HCT116 (cell line): Measurements from ENCODE around the gene MBP. TPM values are rescaled to one million over a fixed set of nuclear protein-coding genes. Genes with fewer than 3 reads are reported as not detected.
A peak's percentile ranks its signal among the peaks of the same experiment; 100 is the strongest.

Source experiments
- ATAC-seq: fragments of 200-7000 bp; cut with Tn5 transposase; 2 replicates; pipeline ENCODE4 v1.9.1; 2020; ENCODE audit warnings: mild to moderate bottlenecking, moderate library complexity
- BruUV-seq: library from RNA; stranded (reverse); fragments of 400-500 nt; replicated peaks from 2 replicates; lab custom pipeline; 2021; lab: Mats Ljungman, UMichigan
- CTCF ChIA-PET: fragments of 300-600 bp; sonication (Branson Sonifier 250); formaldehyde crosslinking; loops from one replicate; lab custom pipeline; 2021; ENCODE audit warnings: antibody characterized with exemption; lab: Charles Lee
- POLR2A ChIA-PET: fragments of 300-600, 350-600 bp; sonication (Branson Sonifier 250); formaldehyde crosslinking; loops from one replicate; lab custom pipeline; 2021; ENCODE audit warnings: antibody characterized with exemption; lab: Charles Lee
- RAD21 ChIA-PET, 2 experiments: fragments of 300-600 bp; sonication (Branson Sonifier 250); formaldehyde crosslinking; loops; one replicate each; lab custom pipeline; 2023; ENCODE audit warnings: low total read pairs in 2 of 2; ENCODE audit not compliant: uncharacterized antibody in 2 of 2, unreplicated experiment in 2 of 2, low non-redundant PET in 1 of 2; lab: Charles Lee
- DNase-seq: peaks from one replicate; pipeline ENCODE4 v3.0.0-alpha.2; 2010; ENCODE audit warnings: low read depth, low spot score
- H2AFZ ChIP-seq: fragments of 200-600 bp; shearing (Covaris generic), sonication (generic); 2 replicates; pipeline ENCODE4 v1.6.1; 2017; ENCODE audit warnings: low read depth, mixed run types, mixed read lengths, antibody characterized with exemption, low read length; ENCODE audit not compliant: poor library complexity, severe bottlenecking
- H3K27ac ChIP-seq: 2 replicates; pipeline ENCODE4 v1.5.1; 2012; ENCODE audit warnings: low read depth, low read length
- H3K27me3 ChIP-seq: fragments of 200-600 bp; sonication (generic); 2 replicates; pipeline ENCODE4 v1.6.1; 2016; ENCODE audit warnings: mixed run types, low read length, mixed read lengths; ENCODE audit not compliant: insufficient read depth
- H3K36me3 ChIP-seq, 2 experiments: fragments of 200-500 bp in 1 of 2; fragments of 200-600 bp in 1 of 2; sonication (Bioruptor generic) in 1 of 2; sonication (generic) in 1 of 2; 2 replicates each; pipeline versions ENCODE4 v1.5.1 to v1.6.1; 2014 to 2016; ENCODE audit warnings: low read length in 2 of 2, inconsistent platforms in 1 of 2, mixed read lengths in 1 of 2, mixed run types in 1 of 2; ENCODE audit not compliant: insufficient read depth in 2 of 2, control insufficient read depth in 1 of 2
- H3K4me1 ChIP-seq, 2 experiments: fragments of 200-600 bp in 1 of 2; sonication (generic) in 1 of 2; 2 replicates each; pipeline versions ENCODE4 v1.5.1 to v1.6.1; 2012 to 2017; ENCODE audit warnings: low read length in 2 of 2, inconsistent platforms in 1 of 2, mild to moderate bottlenecking in 1 of 2, mixed read lengths in 1 of 2, mixed run types in 1 of 2, moderate library complexity in 1 of 2; ENCODE audit not compliant: insufficient read depth in 2 of 2, control insufficient read depth in 1 of 2
- H3K4me2 ChIP-seq: fragments of 200-600 bp; sonication (generic); 2 replicates; pipeline ENCODE4 v1.6.1; 2017; ENCODE audit warnings: mixed run types, low read length, mixed read lengths
- H3K4me3 ChIP-seq, 2 experiments: fragments of 200-600 bp in 1 of 2; sonication (generic) in 1 of 2; replicated peaks in 1 of 2; 2 replicates each; pipeline ENCODE4 v1.5.1; 2011 to 2016; ENCODE audit warnings: low read length in 2 of 2, control low read depth in 1 of 2, low read depth in 1 of 2, mild to moderate bottlenecking in 1 of 2, mixed read lengths in 1 of 2, mixed run types in 1 of 2
- H3K79me2 ChIP-seq: fragments of 200-600 bp; sonication (generic); 2 replicates; pipeline ENCODE4 v1.6.1; 2017; ENCODE audit warnings: mild to moderate bottlenecking, mixed run types, low read length, moderate library complexity, mixed read lengths; ENCODE audit not compliant: insufficient read depth
- H3K9ac ChIP-seq: fragments of 200-600 bp; sonication (generic); 2 replicates; pipeline ENCODE4 v1.6.1; 2016; ENCODE audit warnings: low read length, mixed read lengths
- H3K9me2 ChIP-seq: fragments of 200-600 bp; sonication (generic), shearing (Covaris generic); 2 replicates; pipeline ENCODE4 v1.6.1; 2017; ENCODE audit warnings: mixed run types, mild to moderate bottlenecking, moderate library complexity; ENCODE audit not compliant: insufficient read depth
- H3K9me3 ChIP-seq, 2 experiments: fragments of 200-500 bp in 1 of 2; fragments of 200-600 bp in 1 of 2; sonication (Bioruptor generic) in 1 of 2; sonication (generic) in 1 of 2; 2 replicates each; pipeline ENCODE4 v1.6.1; 2014 to 2017; ENCODE audit warnings: low read length in 2 of 2, mixed read lengths in 2 of 2, inconsistent platforms in 1 of 2, low read depth in 1 of 2, mild to moderate bottlenecking in 1 of 2, mixed run types in 1 of 2, moderate library complexity in 1 of 2; ENCODE audit not compliant: control insufficient read depth in 1 of 2, insufficient read depth in 1 of 2
- H4K20me1 ChIP-seq: fragments of 200-600 bp; sonication (generic), shearing (Covaris generic); 2 replicates; pipeline ENCODE4 v1.6.1; 2017; ENCODE audit warnings: mixed run types, mild to moderate bottlenecking, moderate library complexity; ENCODE audit not compliant: insufficient read depth
- CEBPB ChIP-seq: IDR thresholded peaks from 2 replicates; pipeline ENCODE4 v1.6.1; 2012; ENCODE audit warnings: low read depth
- POLR2A ChIP-seq: IDR thresholded peaks from 2 replicates; pipeline ENCODE4 v1.7.0; 2011; ENCODE audit warnings: borderline replicate concordance; ENCODE audit not compliant: insufficient read depth, insufficient read length; ENCODE audit errors: extremely low read depth
- POLR2AphosphoS5 ChIP-seq: IDR thresholded peaks from 2 replicates; pipeline ENCODE4 v1.6.1; 2011; ENCODE audit warnings: mild to moderate bottlenecking, low read depth, low read length, moderate library complexity
- SP1 ChIP-seq: IDR thresholded peaks from 2 replicates; pipeline ENCODE4 v1.6.1; 2012; ENCODE audit warnings: low read depth
- SRF ChIP-seq: IDR thresholded peaks from 2 replicates; pipeline ENCODE4 v1.6.1; 2012; ENCODE audit warnings: low read depth
- YY1 ChIP-seq: IDR thresholded peaks from 2 replicates; pipeline ENCODE4 v1.6.1; 2011; ENCODE audit warnings: low read length, low read depth, moderate library complexity, mild to moderate bottlenecking; ENCODE audit not compliant: insufficient replicate concordance; ENCODE audit errors: extremely low read depth
- ZNF274 ChIP-seq: fragments of 200-500 bp; sonication (Bioruptor generic); IDR thresholded peaks from 2 replicates; pipeline ENCODE4 v1.6.1; 2014; ENCODE audit warnings: mild to moderate bottlenecking, low read depth, low read length, inconsistent platforms
- intact Hi-C: fragments of 100-400 bp; cut with micrococcal nuclease; formaldehyde crosslinking; loops from 2 replicates; pipeline ENCODE4 v1.10.0; 2022
- total RNA-seq: library from RNA; stranded (reverse); gene quantifications from one replicate; pipeline ENCODE4 v1.2.1, GENCODE V29; 2021; ENCODE audit not compliant: unreplicated experiment
- TF ChIP-seq, protein P1 (sequence below): IDR thresholded peaks from 2 replicates; pipeline ENCODE4 v1.6.1; 2012; ENCODE audit warnings: low read depth
- TF ChIP-seq, protein P2 (sequence below): IDR thresholded peaks from 2 replicates; pipeline ENCODE4 v1.6.1; 2011; ENCODE audit warnings: mild to moderate bottlenecking, low read length, moderate library complexity; ENCODE audit not compliant: insufficient replicate concordance; ENCODE audit errors: extremely low read depth

The MBP gene
- total RNA-seq, 1 experiment from 2014 or later = 34.9 TPM

DNA sequence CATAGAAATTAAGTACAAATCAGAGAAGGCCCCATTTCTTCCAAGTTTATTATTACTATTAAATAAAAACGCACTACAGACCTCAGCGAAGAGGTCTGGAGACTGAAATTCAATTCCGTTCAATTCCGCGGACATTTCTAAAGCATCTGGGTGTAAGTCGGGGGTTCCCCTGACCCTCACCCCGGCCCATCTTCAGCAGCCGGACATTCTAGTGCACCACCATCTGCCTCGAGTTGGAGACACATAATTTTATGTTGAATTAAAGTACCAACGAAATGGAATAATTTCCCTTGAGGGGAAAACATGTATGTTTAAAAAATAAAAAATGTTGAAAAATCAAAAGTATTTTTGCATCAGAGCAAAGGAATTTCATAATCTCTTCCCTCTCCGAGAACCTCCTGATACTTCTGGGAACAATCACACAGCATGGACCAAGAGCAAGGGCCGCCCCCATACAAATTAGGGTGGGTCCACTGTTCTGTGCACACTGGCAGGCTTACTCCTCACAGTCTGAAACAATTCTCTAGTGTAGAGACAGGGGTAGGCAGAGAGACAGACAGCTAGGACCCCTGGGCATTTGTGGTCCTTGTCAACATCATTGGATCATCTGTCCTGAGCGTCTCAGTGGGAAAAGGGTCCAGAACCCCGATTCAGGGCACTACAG lies 29.3 kb downstream of the MBP start:
- no peak overlapping the region for H2AFZ ChIP-seq
- H4K20me1 ChIP-seq = no peaks in the 10 kb centered on the region
- no peak for ATAC-seq
- CTCF ChIA-PET = no interaction called here
- H3K9me3 ChIP-seq = no peaks in the 10 kb centered on the region
- H3K4me1 ChIP-seq = peaks cover 40 to 73% of the 10 kb centered on the region in 2 experiments
- peak overlapping the region; percentile 96 for H3K27ac ChIP-seq
- intact Hi-C loops = no loop called here
- peaks cover 4 to 24% of the 10 kb centered on the region in 2 experiments; a peak in 2 of 4 replicates for H3K36me3 ChIP-seq
- peak overlapping the region in 1 of 2 experiments; percentile 56; a peak in 1 of 4 replicates for H3K4me3 ChIP-seq
- peak overlapping the region; percentile 96 for H3K4me2 ChIP-seq
- no TSS peak for BruUV-seq
- H3K27me3 ChIP-seq = no peaks in the 10 kb centered on the region
- peaks cover 32% of the 10 kb centered on the region; the same call in 1 of the 2 replicates for H3K79me2 ChIP-seq
- RAD21 ChIA-PET = no interaction called here
- H3K9me2 ChIP-seq = no peaks in the 10 kb centered on the region
- POLR2A ChIA-PET = no interaction called here
- TF ChIP-seq POLR2AphosphoS5 (no peak), POLR2A (no peak), SP1 (no peak), YY1 (no peak), SRF (no peak), ZNF274 (no peak), CEBPB (no peak)
- TF ChIP-seq, protein P1, sequence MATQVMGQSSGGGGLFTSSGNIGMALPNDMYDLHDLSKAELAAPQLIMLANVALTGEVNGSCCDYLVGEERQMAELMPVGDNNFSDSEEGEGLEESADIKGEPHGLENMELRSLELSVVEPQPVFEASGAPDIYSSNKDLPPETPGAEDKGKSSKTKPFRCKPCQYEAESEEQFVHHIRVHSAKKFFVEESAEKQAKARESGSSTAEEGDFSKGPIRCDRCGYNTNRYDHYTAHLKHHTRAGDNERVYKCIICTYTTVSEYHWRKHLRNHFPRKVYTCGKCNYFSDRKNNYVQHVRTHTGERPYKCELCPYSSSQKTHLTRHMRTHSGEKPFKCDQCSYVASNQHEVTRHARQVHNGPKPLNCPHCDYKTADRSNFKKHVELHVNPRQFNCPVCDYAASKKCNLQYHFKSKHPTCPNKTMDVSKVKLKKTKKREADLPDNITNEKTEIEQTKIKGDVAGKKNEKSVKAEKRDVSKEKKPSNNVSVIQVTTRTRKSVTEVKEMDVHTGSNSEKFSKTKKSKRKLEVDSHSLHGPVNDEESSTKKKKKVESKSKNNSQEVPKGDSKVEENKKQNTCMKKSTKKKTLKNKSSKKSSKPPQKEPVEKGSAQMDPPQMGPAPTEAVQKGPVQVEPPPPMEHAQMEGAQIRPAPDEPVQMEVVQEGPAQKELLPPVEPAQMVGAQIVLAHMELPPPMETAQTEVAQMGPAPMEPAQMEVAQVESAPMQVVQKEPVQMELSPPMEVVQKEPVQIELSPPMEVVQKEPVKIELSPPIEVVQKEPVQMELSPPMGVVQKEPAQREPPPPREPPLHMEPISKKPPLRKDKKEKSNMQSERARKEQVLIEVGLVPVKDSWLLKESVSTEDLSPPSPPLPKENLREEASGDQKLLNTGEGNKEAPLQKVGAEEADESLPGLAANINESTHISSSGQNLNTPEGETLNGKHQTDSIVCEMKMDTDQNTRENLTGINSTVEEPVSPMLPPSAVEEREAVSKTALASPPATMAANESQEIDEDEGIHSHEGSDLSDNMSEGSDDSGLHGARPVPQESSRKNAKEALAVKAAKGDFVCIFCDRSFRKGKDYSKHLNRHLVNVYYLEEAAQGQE = no peak
- TF ChIP-seq, protein P2, sequence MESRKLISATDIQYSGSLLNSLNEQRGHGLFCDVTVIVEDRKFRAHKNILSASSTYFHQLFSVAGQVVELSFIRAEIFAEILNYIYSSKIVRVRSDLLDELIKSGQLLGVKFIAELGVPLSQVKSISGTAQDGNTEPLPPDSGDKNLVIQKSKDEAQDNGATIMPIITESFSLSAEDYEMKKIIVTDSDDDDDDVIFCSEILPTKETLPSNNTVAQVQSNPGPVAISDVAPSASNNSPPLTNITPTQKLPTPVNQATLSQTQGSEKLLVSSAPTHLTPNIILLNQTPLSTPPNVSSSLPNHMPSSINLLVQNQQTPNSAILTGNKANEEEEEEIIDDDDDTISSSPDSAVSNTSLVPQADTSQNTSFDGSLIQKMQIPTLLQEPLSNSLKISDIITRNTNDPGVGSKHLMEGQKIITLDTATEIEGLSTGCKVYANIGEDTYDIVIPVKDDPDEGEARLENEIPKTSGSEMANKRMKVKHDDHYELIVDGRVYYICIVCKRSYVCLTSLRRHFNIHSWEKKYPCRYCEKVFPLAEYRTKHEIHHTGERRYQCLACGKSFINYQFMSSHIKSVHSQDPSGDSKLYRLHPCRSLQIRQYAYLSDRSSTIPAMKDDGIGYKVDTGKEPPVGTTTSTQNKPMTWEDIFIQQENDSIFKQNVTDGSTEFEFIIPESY = no peak
- no peak for DNase-seq
- peak overlapping the region; percentile 75 for H3K9ac ChIP-seq
